H1 (cell line): Measurements from ENCODE around the gene NPHS2. TPM values are rescaled to one million over a fixed set of nuclear protein-coding genes. Genes with fewer than 3 reads are reported as not detected.

Experiments
- CTCF ChIA-PET: fragments of 300-600 bp; sonication (Branson Sonifier 250); formaldehyde crosslinking; loops from one replicate; lab custom pipeline; 2021; ENCODE audit not compliant: partially characterized antibody; lab: Charles Lee
- POLR2A ChIA-PET: fragments of 300-600 bp; sonication (Branson Sonifier 250); formaldehyde crosslinking; loops from one replicate; lab custom pipeline; 2021; ENCODE audit warnings: inconsistent platforms; ENCODE audit not compliant: partially characterized antibody; lab: Charles Lee
- DNase-seq, 2 experiments: peaks; one replicate each; pipeline versions ENCODE4 v3.0.0 to v3.0.0-alpha.2; 2010 to 2022; ENCODE audit warnings: low spot score in 2 of 2, low read depth in 1 of 2, mixed read lengths in 1 of 2
- FAIRE-seq: peaks from 2 replicates; lab custom pipeline; 2011; peaks lifted over from hg19 to GRCh38; lab: Jason Lieb, UNC
- H2AFZ ChIP-seq: 2 replicates; pipeline ENCODE4 v1.8.1; 2012; ENCODE audit warnings: low read length, inconsistent platforms
- H2AK5ac ChIP-seq: 2 replicates; pipeline ENCODE4 v1.6.1; 2013; ENCODE audit warnings: low read depth, low read length
- H2BK120ac ChIP-seq: replicated peaks from 2 replicates; pipeline ENCODE3; 2013; ENCODE audit warnings: low read depth, low read length, inconsistent platforms
- H2BK12ac ChIP-seq: 2 replicates; pipeline ENCODE4 v1.6.1; 2013; ENCODE audit warnings: low read depth, low read length
- H2BK15ac ChIP-seq: 2 replicates; pipeline ENCODE4 v1.6.1; 2013; ENCODE audit warnings: low read length
- H2BK20ac ChIP-seq: 2 replicates; pipeline ENCODE4 v1.6.1; 2013; ENCODE audit warnings: low read length
- H2BK5ac ChIP-seq: 2 replicates; pipeline ENCODE4 v1.6.1; 2013; ENCODE audit warnings: low read depth, low read length
- H3K14ac ChIP-seq: 2 replicates; pipeline ENCODE4 v1.6.1; 2013; ENCODE audit warnings: inconsistent platforms; ENCODE audit not compliant: insufficient read length
- H3K18ac ChIP-seq: 2 replicates; pipeline ENCODE4 v1.6.1; 2013; ENCODE audit warnings: low read length; ENCODE audit errors: extremely low read depth
- H3K23ac ChIP-seq: 2 replicates; pipeline ENCODE4 v1.6.1; 2013; ENCODE audit warnings: inconsistent platforms; ENCODE audit not compliant: insufficient read length
- H3K23me2 ChIP-seq: 2 replicates; pipeline ENCODE4 v1.6.1; 2013; ENCODE audit warnings: low read depth, low read length
- H3K27ac ChIP-seq: 2 replicates; pipeline ENCODE4 v1.6.1; 2011; ENCODE audit warnings: low read depth, low read length, inconsistent platforms
- H3K27me3 ChIP-seq, 4 experiments: replicated peaks in 1 of 4; 1 replicate in 1 of 4; 2 replicates in 3 of 4; pipeline versions ENCODE4 v1.6.1 to v1.8.1; 2011 to 2013; ENCODE audit warnings: low read length in 3 of 4, mild to moderate bottlenecking in 3 of 4, inconsistent platforms in 2 of 4, mixed read lengths in 2 of 4, moderate library complexity in 1 of 4; ENCODE audit not compliant: control insufficient read depth in 3 of 4, insufficient read depth in 3 of 4; ENCODE audit errors: extremely low read depth in 1 of 4
- H3K36me3 ChIP-seq, 4 experiments: 2 replicates each; pipeline versions ENCODE4 v1.6.1 to v1.8.1; 2011 to 2013; ENCODE audit warnings: mild to moderate bottlenecking in 4 of 4, low read length in 3 of 4, moderate library complexity in 2 of 4, control low read depth in 1 of 4, inconsistent platforms in 1 of 4; ENCODE audit not compliant: insufficient read depth in 4 of 4, control insufficient read depth in 2 of 4
- H3K4ac ChIP-seq: replicated peaks from 2 replicates; pipeline ENCODE3; 2013; ENCODE audit warnings: low read length, low read depth, mixed read lengths, inconsistent platforms; ENCODE audit not compliant: insufficient read length
- H3K4me1 ChIP-seq, 4 experiments: replicated peaks in 1 of 4; 1 replicate in 1 of 4; 2 replicates in 3 of 4; pipeline versions ENCODE4 v1.6.1 to v1.8.1; 2011 to 2013; ENCODE audit warnings: low read length in 3 of 4, inconsistent platforms in 2 of 4, mixed read lengths in 1 of 4; ENCODE audit not compliant: insufficient read depth in 4 of 4, control insufficient read depth in 3 of 4
- H3K4me2 ChIP-seq, 2 experiments: 2 replicates each; pipeline versions ENCODE4 v1.6.1 to v1.8.1; 2011 to 2013; ENCODE audit warnings: low read depth in 2 of 2, low read length in 2 of 2, control low read depth in 1 of 2, inconsistent platforms in 1 of 2, mild to moderate bottlenecking in 1 of 2; ENCODE audit not compliant: insufficient read depth in 1 of 2
- H3K4me3 ChIP-seq, 4 experiments: fragments of 200-600, 300-600 bp in 1 of 4; sonication (generic), shearing (Covaris generic), sonication (Bioruptor Twin) in 1 of 4; 2 replicates each; pipeline versions ENCODE4 v1.5.1 to v1.8.1; 2011 to 2016; ENCODE audit warnings: low read length in 4 of 4, low read depth in 3 of 4, control low read depth in 2 of 4, inconsistent platforms in 2 of 4, mild to moderate bottlenecking in 2 of 4, mixed read lengths in 1 of 4, moderate library complexity in 1 of 4; ENCODE audit not compliant: insufficient read depth in 2 of 4; ENCODE audit errors: extremely low read depth in 1 of 4
- H3K56ac ChIP-seq: replicated peaks from 2 replicates; pipeline ENCODE3; 2013; ENCODE audit warnings: low read depth, mild to moderate bottlenecking, mixed read lengths, low read length, inconsistent platforms; ENCODE audit not compliant: insufficient read length
- H3K79me1 ChIP-seq: 2 replicates; pipeline ENCODE4 v1.6.1; 2013; ENCODE audit warnings: low read depth, low read length, control low read depth
- H3K79me2 ChIP-seq, 2 experiments: 2 replicates each; pipeline versions ENCODE4 v1.6.1 to v1.8.1; 2012 to 2013; ENCODE audit warnings: low read length in 2 of 2, mild to moderate bottlenecking in 2 of 2, inconsistent platforms in 1 of 2; ENCODE audit not compliant: insufficient read depth in 2 of 2, control insufficient read depth in 1 of 2
- H3K9ac ChIP-seq, 4 experiments: replicated peaks in 1 of 4; 1 replicate in 1 of 4; 2 replicates in 3 of 4; pipeline versions ENCODE4 v1.6.1 to v1.8.1; 2011 to 2013; ENCODE audit warnings: low read depth in 3 of 4, low read length in 3 of 4, control low read depth in 2 of 4, mild to moderate bottlenecking in 2 of 4, moderate library complexity in 2 of 4, inconsistent platforms in 1 of 4; ENCODE audit errors: extremely low read depth in 1 of 4
- H3K9me3 ChIP-seq, 2 experiments: 2 replicates each; pipeline versions ENCODE4 v1.6.1 to v1.8.1; 2012 to 2013; ENCODE audit warnings: mild to moderate bottlenecking in 2 of 2, moderate library complexity in 2 of 2, control low read depth in 1 of 2, inconsistent platforms in 1 of 2, low read depth in 1 of 2, low read length in 1 of 2, mixed read lengths in 1 of 2; ENCODE audit not compliant: insufficient read depth in 2 of 2
- H4K20me1 ChIP-seq, 2 experiments: replicated peaks in 1 of 2; 2 replicates each; pipeline versions ENCODE3 to v1.8.1; 2011 to 2013; ENCODE audit warnings: inconsistent platforms in 2 of 2, low read length in 2 of 2, mild to moderate bottlenecking in 1 of 2; ENCODE audit not compliant: insufficient read depth in 2 of 2, control insufficient read depth in 1 of 2
- H4K5ac ChIP-seq: 2 replicates; pipeline ENCODE4 v1.6.1; 2013; ENCODE audit warnings: low read length, low read depth, mixed read lengths, inconsistent platforms; ENCODE audit not compliant: insufficient read length
- H4K8ac ChIP-seq: 2 replicates; pipeline ENCODE4 v1.8.0; 2013; ENCODE audit warnings: mild to moderate bottlenecking, moderate library complexity, low read length, inconsistent platforms; ENCODE audit not compliant: insufficient read depth; ENCODE audit errors: extremely low read depth
- H4K91ac ChIP-seq: replicated peaks from 2 replicates; pipeline ENCODE3; 2013; ENCODE audit warnings: low read length, mixed read lengths, inconsistent platforms; ENCODE audit not compliant: insufficient read length
- CREB1 ChIP-seq: IDR thresholded peaks from 2 replicates; pipeline ENCODE4 v1.6.1; 2012; ENCODE audit warnings: inconsistent platforms
- E2F6 ChIP-seq: IDR thresholded peaks from 2 replicates; pipeline ENCODE4 v1.6.1; 2012; ENCODE audit warnings: inconsistent platforms
- MAX ChIP-seq: IDR thresholded peaks from 2 replicates; pipeline ENCODE4 v1.6.1; 2012; ENCODE audit warnings: inconsistent platforms
- WGBS, 2 experiments: shearing (Covaris generic) in 1 of 2; methylation state at CpG; one replicate each; pipeline versions ENCODE4 v1.1.6 to v1.1.7; 2013 to 2015; ENCODE audit warnings: low lambda C conversion rate in 2 of 2, mixed read lengths in 2 of 2, inconsistent platforms in 1 of 2, low coverage in 1 of 2, missing lambda C conversion rate in 1 of 2; ENCODE audit not compliant: insufficient replicate concordance in 2 of 2, insufficient coverage in 1 of 2, insufficient read length in 1 of 2; ENCODE audit errors: extremely low coverage in 1 of 2, missing lambda C conversion rate in 1 of 2; 5-methylcytosine and 5-hydroxymethylcytosine counted together
- polyA plus RNA-seq, 7 experiments: library from polyadenylated mRNA; depleted of rRNA in 3 of 7; stranded (reverse) in 5 of 7; unstranded in 2 of 7; fragments of >200 nt in 5 of 7; fragments of 200-250 nt in 2 of 7; gene quantifications; 1 replicate in 5 of 7; 2 replicates in 1 of 7; 4 replicates in 1 of 7; pipeline versions ENCODE4 v1.2.1 to v1.2.3, GENCODE V29; 2011 to 2013; ENCODE audit warnings: missing spikeins in 2 of 7, mixed read lengths in 2 of 7
- total RNA-seq: library from RNA; stranded (reverse); fragmentation: NEBNext Ultra II Directional; extraction: Animal tissue kit (Norgen Biotek cat#: 25700); gene quantifications from 2 replicates; pipeline ENCODE4 v1.2.1, GENCODE V29; 2021

Gene NPHS2
- total and polyA plus RNA-seq, 2 of the 8 experiments (the other 6 are each of a cell fraction or from before 2014, with no cell fraction given), result not detected

- peak overlapping the region; percentile 13; the same call in 1 of the 2 replicates for H2BK20ac ChIP-seq
- H3K14ac ChIP-seq, result no peak overlapping the region
- peak; percentile 73 for TF ChIP-seq E2F6
- peak; percentile 55; the same call in 1 of the 2 replicates for TF ChIP-seq MAX
- TF ChIP-seq CREB1, result no peak
- TF ChIP-seq, all 59 proteins: peak for 2
- no peak for DNase-seq
- Histone ChIP-seq H2BK5ac (peak overlapping the region; percentile 72; the same call in 1 of the 2 replicates), H3K56ac (no peak overlapping the region), H4K20me1 (no peaks in the 10 kb centered on the region), H3K4me3 (no peak overlapping the region), H3K9ac (no peak overlapping the region), H3K36me3 (no peaks in the 10 kb centered on the region), H4K5ac (no peak overlapping the region), H4K8ac (no peak overlapping the region), H3K9me3 (no peaks in the 10 kb centered on the region), H2BK15ac (0 out of 2 replicates have a peak overlapping the region, but pooled peaks have one; percentile 3), H2AK5ac (peak overlapping the region; percentile 20; the same call in 1 of the 2 replicates), H3K27me3 (no peaks in the 10 kb centered on the region), H3K79me2 (no peaks in the 10 kb centered on the region), H3K4me2 (no peak overlapping the region), H3K23ac (no peak overlapping the region), H2BK120ac (peak overlapping the region; percentile 89), H3K79me1 (no peaks in the 10 kb centered on the region), H2AFZ (no peak overlapping the region), H3K4me1 (peaks cover 0 to 9% (median 6%) of the 10 kb centered on the region in 4 experiments; a peak in 6 of 7 replicates), H3K23me2 (peaks cover 1% of the 10 kb centered on the region; the same call in 1 of the 2 replicates), H2BK12ac (peak overlapping the region; percentile 4; the same call in 1 of the 2 replicates), H3K4ac (peak overlapping the region; percentile 87), H3K27ac (no peak overlapping the region), H3K18ac (peak overlapping the region; percentile 42), H4K91ac (peak overlapping the region; percentile 92)
- FAIRE-seq, result no peak
- ChIA-PET CTCF (no interaction called here), POLR2A (no interaction called here)
- 63% methylated on average over 1 of the region's 1 CpG; no CpG with 5 or more reads in 1 of the 2 experiments for WGBS, 2 experiments
These were observed 45.4 kb downstream of the NPHS2 start for GRCh38 chr1:179530352-179530751.
